Suppressor macrophage treated with lipopolysaccharide for 1 hour (primary cell): ENCODE measurements around the gene SLC41A3.
"Not testable (repeated sequence)": the region's sequence is repeated elsewhere in the genome, so short reads cannot be mapped to it uniquely, and the experiment has no call there.

Experiments used
- DNase-seq, 3 donors: peaks; one replicate each; pipeline ENCODE4 v3.0.0-alpha.2; 2020 to 2022

The SLC41A3 gene

DNA sequence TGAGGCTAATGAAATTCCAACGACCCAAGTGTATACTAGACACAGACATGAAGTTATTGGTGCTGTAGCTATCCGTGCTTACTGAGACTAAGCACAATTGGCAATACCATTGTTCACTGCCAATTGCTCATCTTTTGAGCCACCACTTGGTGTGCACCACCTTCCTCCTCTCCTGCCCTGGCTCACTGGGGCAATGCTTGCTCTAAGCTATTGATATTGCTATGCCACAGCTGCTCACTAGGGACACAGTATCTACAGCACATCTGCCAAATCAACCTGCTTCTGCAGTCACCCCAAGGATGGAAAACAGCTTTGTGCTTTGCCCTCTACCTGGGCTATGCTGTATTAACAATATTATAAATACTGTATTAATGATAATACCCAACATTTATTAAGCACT, 99.0 kb downstream of the SLC41A3 start:
- not testable (repeated sequence) for DNase-seq

DNA sequence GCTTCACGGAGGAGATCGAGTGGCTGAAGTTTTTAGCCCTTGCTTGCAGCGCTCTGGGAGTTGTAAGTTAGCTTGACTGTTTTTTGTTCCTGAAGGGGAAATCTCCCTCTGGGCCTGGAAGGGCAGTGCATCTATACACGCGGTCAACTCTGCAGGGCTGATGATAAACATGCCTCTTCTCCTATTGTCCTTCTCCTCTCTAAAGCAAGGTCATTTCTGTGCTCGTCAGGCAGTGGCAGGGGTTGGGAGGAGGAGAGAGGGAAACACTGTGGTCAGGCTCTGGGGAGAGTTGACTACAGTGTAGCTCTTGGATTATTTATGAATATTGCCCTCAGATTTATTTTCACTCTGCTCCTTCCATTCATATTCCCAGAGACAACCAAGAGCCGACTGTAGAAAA, 106.8 kb downstream of the SLC41A3 start:
- not testable (repeated sequence) for DNase-seq

- not testable (repeated sequence) for DNase-seq
Observed at GRCh38 chr3:125976003-125976390, 107.9 kb downstream of the SLC41A3 start.

DNA sequence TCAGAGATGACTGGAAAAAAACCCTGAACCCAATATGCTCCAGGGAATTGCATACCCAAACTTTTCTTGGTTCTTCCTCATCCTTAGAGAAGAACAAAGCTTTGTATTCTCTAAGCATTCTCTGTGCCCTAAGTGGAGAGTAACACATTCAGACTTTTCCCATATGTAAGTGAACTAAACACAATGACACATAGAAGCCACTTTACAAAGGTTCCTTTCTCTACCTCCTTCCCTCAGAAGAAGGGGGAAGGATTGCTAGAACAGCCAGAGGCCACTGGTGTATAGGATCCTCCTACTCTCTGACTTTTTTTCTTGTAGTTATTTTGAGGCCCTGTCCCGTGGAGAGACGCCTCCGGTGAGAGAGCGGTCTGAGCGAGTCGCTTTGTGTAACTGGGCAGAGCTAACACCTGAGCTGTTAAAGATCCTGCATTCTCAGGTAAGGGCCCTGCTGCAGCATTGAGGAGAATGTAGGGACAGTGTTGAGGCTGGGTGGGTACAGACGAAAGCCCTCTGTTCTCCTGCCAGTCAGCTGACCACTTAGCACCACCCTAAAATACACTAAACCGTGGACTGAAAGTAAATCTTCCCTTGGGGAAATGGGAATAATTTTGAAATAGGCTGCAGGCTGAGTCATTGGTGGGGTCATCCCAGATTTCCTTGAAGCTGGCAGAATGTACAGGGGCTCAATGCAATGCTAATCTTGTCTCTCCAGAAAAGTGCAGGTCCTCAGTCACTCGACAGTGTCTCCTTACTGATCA, 108.5 kb downstream of the SLC41A3 start:
- DNase-seq: not testable (repeated sequence)

DNA sequence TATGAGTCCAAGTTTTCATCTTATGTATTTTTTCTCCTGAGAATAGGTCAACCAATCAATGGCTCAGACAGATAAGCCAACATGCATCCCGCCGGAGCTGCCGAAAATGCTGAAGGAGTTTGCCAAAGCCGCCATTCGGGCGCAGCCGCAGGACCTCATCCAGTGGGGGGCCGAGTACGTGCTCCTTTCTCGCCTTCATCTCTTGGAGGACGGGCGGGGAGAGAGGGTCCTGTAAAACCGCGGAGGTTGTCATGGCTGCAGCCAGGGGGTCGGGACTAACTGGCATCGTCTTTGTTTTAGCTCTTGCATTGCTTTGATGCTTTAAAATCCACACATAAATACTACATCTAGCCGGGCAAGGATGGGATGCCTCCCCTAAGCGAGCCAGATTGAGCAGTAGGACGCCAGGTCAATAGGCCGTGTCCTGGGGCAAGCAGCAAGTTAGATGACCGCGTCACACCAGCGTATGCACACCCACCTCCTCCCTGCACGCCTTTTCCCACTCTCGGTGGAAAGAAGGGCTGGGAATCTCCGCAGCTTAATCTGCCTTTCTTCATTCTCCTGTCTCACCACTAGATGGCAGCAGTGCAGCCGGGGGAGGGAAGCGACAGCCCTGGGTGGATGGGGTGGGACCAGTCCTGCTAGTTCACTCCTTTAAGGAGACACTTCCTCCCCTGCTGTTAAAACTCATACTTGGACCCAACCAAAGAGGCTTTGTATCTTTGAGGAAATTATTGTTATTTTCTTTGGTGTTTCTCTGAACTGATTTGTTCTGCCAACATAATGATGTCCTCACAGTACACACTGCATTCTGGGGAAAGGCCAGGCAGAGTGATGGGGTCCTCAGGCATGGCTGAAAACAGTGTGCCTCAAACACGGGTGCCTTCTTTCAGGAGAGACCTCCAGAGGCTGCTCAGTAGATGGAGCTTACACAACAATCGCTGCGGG, 111.7 kb downstream of the SLC41A3 start:
- DNase-seq: peak; percentile 58 to 62 (median 61)

DNA sequence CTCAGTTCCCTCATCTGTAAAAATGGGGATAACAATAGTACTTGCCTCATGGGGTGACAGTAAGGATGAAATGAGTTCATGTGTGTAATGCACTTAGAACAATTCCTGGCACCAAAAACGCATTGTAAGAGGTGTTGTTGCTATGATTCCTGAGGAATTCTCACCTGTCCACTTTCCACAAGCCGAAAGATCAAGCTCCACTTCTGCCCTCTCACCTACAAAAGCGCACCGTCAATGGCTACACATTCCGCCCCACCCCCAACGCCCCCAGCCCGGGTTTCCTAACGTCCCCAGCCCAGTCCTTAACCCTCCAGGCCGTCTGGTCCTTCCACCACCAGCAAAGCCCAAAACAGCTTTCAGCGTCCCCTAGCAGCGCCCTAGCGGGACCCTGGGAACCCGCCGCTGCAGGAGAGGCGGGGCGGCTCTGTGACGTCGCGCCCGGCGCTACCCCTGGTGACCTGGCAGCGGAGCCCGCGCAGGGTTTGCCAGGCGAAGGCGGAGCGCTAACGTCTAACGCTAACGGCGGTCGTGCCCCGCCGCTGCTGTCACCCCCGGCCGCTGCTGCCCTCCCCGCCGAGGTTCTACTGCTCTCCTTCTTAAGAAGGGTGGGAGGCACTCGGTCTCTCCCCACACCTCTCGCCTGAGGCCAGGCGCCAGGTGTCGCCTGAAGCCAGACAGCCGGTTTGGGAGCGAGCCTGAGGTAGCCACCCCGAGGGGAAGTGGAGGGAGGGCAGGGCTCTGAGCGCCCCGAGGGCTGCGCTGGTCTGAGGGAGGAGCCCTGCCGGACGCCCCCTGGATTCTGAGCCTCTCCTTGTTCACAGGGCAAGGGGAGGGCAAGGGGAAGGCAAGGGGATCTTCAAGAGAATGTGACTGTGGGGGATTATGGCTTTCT, 115.0 kb downstream of the SLC41A3 start, which contains the start of gene ROPN1B:
Gene ROPN1B (plus strand): TSS at position 478 of the 892 bp plus-strand sequence. CDS start 2,877 bp downstream, outside the sequence.
- DNase-seq: not testable (repeated sequence)

- DNase-seq: not testable (repeated sequence)
Observed at GRCh38 chr3:125968121-125968520, 115.8 kb downstream of the SLC41A3 start.

- DNase-seq: no peak
Observed at GRCh38 chr3:125967156-125967555, 116.8 kb downstream of the SLC41A3 start.

- DNase-seq: no peak
Observed at GRCh38 chr3:125965505-125965904, 118.4 kb downstream of the SLC41A3 start.

DNA sequence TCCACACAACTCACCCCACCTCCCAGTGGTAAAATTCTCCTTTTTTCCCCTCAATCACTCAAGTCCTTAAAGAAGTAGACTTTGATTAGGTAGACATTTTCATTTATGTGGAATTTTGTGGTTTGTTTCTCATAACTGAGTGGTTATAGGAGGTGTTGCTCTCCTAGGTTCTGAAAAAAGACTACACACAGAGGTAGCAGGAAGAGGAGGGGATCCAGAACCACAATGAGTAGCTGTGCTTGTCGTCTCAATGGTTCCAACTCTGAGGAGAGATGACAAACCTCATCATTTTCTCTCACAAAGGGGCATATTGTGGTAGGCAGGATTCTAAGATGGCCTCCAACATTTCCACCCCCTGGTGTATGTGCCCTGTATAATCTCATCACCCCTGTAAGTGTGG, 120.1 kb downstream of the SLC41A3 start:
- not testable (repeated sequence) for DNase-seq

DNA sequence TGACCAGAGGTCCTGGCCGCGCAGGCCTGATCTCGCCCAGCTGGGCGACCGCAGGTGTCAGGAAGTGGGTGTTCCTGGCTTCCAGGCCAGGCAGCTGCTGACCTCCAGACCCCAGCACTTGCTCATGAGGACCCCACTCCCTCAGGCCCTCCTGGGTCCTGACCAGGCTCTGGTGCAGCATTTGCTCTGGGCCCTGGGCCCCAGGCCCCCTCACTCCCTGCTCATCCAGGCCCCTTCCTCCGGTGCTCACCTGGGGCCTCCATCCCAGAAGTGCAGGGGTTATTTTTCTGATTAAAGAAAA, 122.7 kb downstream of the SLC41A3 start:
- no peak for DNase-seq

DNA sequence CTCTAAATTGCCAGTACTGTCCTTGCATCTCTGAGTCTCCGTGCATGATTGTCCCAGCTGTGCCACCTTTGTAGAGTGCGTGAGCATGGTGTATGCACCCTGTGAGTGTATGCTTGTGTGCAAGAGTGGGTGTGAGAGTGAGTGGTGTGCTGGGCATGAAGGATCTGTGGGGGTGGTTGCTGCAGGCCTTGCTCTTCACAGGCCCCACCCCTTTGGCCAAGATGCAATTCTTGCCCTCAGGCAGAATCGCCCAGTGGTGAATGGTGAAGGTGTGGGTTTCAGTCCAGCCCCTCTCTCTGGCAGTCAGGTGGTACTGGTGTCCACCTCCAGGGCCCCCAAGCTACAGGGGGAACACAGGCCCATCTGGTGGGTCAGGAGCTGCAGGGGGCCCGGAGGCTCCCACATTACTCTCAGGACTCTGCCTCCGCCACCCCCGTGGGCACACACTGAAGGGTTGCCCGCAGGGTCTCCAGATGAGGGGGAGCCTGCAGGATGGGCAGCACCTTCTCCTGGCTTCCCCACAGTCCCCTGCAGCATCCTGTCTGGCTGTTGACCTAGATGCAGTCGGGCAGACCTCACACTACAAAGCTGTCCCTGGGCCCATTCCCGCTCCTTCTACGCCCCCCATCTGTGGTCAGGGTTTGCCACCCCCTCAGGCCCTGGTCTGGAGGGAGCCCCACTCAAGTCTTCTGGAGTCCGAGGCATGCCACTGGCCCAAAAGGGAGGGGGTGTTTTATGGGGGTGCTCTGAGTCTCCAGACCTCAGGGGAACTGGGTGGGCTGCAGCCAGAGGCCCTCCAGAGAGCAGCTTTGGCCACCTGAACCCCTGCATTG, 123.3 kb downstream of the SLC41A3 start:
- no peak for DNase-seq

GRCh38 chr3:125960066-125960424, 123.9 kb downstream of the SLC41A3 start:
- no peak for DNase-seq

GRCh38 chr3:125959317-125960065, 124.4 kb downstream of the SLC41A3 start:
- DNase-seq: no peak

DNA sequence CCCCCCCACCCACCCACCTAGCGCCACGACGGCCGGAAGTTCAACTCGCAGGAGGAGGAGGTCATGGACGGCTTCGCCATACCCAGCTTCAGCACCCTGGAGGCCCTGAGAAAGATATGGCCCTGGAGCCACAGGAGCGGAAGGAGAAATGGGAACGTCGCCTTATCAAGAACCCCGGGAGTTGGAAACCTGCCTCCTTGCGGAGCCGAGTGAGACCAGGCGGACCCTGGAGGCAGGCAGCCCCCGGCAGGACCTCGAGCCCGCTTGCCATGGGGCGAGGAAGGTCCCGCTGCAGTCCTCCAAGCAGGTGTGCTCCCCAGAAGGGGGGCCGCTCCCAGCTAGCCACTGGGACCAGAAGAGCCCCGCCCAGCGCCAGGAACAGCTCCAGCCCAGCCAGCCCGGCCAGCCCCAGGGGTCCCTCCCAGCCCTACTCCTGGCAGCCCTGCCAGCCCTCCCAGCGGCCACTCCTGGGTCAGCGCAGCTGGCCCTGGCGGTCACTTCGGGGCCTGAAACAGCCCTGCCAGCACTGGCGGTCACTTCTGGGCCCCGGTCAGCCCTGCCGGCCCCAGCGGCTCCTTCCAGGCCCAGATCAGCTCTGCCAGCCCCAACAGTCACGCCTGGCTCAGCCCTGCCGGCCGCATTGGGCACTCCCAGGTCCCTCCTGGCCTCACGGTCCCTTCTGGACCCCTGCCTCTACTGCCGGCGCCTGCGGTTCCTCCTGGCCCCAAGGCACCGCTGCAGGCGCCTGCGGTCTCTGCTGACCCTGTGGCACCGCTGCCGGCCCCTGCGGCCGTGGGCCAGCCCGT, 125.2 kb downstream of the SLC41A3 start:
- no peak for DNase-seq

DNA sequence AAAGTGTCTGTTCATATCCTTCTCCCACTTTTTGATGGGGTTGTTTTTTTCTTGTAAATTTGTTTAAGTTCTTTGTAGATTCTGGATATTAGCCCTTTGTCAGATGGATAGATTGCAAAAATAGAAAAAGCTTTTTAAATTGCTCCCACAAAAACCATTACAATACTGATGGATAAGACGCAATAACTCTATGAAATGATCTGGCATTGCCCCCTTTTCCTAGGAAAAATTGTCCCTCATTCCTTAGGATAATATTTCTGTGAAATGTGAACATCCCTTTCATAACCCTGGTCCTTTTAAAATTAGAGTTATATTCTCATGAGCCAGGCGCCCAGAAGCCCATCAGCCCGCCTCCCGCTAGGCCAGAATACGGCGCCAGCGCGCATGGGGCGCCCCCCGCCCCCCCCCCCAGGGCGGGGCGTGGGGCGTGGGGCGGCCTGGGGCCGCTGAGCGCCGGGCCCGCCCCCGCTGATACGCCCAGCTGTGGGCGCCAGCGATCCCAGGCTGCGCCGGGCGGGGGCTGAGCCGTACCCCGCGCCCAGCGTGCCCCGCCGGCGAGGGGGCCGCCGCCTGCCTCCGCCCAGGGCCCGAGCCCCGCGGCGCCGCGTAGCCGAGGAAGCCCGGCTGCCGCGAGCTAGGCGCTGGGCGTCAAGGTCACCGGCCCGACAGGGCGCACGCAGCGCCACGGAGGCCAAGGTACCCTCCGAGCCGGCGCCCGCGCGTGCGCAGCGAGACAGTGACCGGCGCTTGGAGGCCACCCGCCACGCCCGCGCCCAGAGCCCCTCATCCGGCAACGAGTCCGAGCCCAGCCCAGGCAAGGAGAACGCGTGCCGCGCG, 126.0 kb downstream of the SLC41A3 start:
- DNase-seq: no peak

GRCh38 chr3:125957020-125957419, 126.9 kb downstream of the SLC41A3 start:
- not testable (repeated sequence) for DNase-seq
